Activated T-cell treated with anti-CD3 and anti-CD28 coated beads, Interleukin-2, amount 50 U/mL, for 72 hours (primary cell): ENCODE measurements around the gene PPM1M. TPM values are rescaled to one million over a fixed set of nuclear protein-coding genes. Genes with fewer than 3 reads are reported as not detected.

Experiments
- ATAC-seq, 2 donors: fragments of 150-1000 bp; cut with Tn5 transposase; replicated peaks in 1 of 2; 2 replicates each; pipeline ENCODE4 v1.10.0; 2021; ENCODE audit warnings: moderate library complexity in 2 of 2, mild to moderate bottlenecking in 1 of 2
- DNase-seq, 2 donors: peaks; one replicate each; pipeline ENCODE4 v3.0.0; 2021 to 2022; ENCODE audit warnings: mixed read lengths in 1 of 2
- H3K27ac Mint-ChIP-seq: one replicate; pipeline ENCODE4 v1.8.0; 2022; ENCODE audit warnings: mild to moderate bottlenecking, moderate library complexity, mixed read lengths
- H3K27me3 Mint-ChIP-seq: one replicate; pipeline ENCODE4 v1.8.0; 2022; ENCODE audit warnings: low read depth, mixed read lengths
- H3K36me3 Mint-ChIP-seq, 2 donors: one replicate each; pipeline ENCODE4 v1.8.0; 2022; ENCODE audit warnings: mixed read lengths in 2 of 2, mild to moderate bottlenecking in 1 of 2; ENCODE audit not compliant: insufficient read depth in 2 of 2
- H3K4me1 Mint-ChIP-seq: one replicate; pipeline ENCODE4 v1.8.0; 2022; ENCODE audit warnings: low read depth, mixed read lengths
- H3K4me3 Mint-ChIP-seq, 2 donors: one replicate each; pipeline ENCODE4 v1.8.0; 2022; ENCODE audit warnings: mild to moderate bottlenecking in 2 of 2, mixed read lengths in 2 of 2, moderate library complexity in 2 of 2
- H3K9me3 Mint-ChIP-seq, 2 donors: one replicate each; pipeline ENCODE4 v1.8.0; 2022; ENCODE audit warnings: mixed read lengths in 2 of 2
- total RNA-seq, 2 donors: library from RNA; stranded (reverse); gene quantifications; one replicate each; pipeline ENCODE4 v1.2.3, GENCODE V29; 2022

The PPM1M gene
- total RNA-seq, 2 donors from 2014 or later, result 119 to 121 TPM

GRCh38 chr3:52228751-52229291, 16.7 kb upstream of the PPM1M start:
- Mint-ChIP-seq H3K27ac (no peak overlapping the region), H3K36me3 (peaks cover 2 to 18% of the 10 kb centered on the region in 2 donors), H3K4me1 (peaks cover 61% of the 10 kb centered on the region), H3K27me3 (no peaks in the 10 kb centered on the region), H3K4me3 (no peak overlapping the region), H3K9me3 (no peaks in the 10 kb centered on the region)
- DNase-seq, result no peak
- ATAC-seq, result no peak

GRCh38 chr3:52229656-52230055, 15.9 kb upstream of the PPM1M start:
- peaks cover 2 to 18% of the 10 kb centered on the region in 2 donors for H3K36me3 Mint-ChIP-seq
- no peak overlapping the region for H3K4me3 Mint-ChIP-seq
- H3K4me1 Mint-ChIP-seq, result peaks cover 61% of the 10 kb centered on the region
- ATAC-seq, result no peak
- H3K27me3 Mint-ChIP-seq, result no peaks in the 10 kb centered on the region
- no peak for DNase-seq
- H3K9me3 Mint-ChIP-seq, result no peaks in the 10 kb centered on the region
- no peak overlapping the region for H3K27ac Mint-ChIP-seq

DNA sequence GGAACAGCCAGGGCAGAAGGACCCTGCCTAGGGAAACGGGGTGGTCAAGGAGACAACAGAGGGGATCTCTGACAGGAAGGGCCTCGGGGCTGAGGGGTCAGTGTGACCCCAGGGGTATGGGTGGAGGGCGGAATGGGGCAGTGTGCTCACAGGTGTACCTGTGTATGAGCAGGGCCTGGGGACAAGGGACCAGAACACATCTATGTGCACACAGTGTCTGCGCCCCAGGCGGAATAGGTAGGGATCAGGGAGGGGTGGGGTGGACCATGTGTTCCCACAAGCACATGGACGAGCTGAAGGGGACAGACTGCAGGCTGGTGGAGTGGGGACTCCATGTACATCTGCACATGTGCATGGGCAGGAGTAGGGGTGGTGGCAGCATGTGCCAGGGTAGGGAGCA, 15.1 kb upstream of the PPM1M start:
- peaks cover 56% of the 10 kb centered on the region for H3K4me1 Mint-ChIP-seq
- no peaks in the 10 kb centered on the region for H3K27me3 Mint-ChIP-seq
- H3K36me3 Mint-ChIP-seq, result peaks cover 2 to 18% of the 10 kb centered on the region in 2 donors
- H3K9me3 Mint-ChIP-seq, result no peaks in the 10 kb centered on the region
- no peak overlapping the region for H3K4me3 Mint-ChIP-seq
- ATAC-seq, result no peak
- H3K27ac Mint-ChIP-seq, result peak overlapping the region; percentile 79
- DNase-seq, result no peak

GRCh38 chr3:52230889-52231499, 14.6 kb upstream of the PPM1M start:
- DNase-seq (no peak), ATAC-seq (no peak)
- Mint-ChIP-seq H3K36me3 (peaks cover 2 to 18% of the 10 kb centered on the region in 2 donors), H3K27me3 (no peaks in the 10 kb centered on the region), H3K27ac (no peak overlapping the region), H3K4me1 (peaks cover 56% of the 10 kb centered on the region), H3K4me3 (no peak overlapping the region), H3K9me3 (no peaks in the 10 kb centered on the region)

GRCh38 chr3:52231502-52232278, 13.9 kb upstream of the PPM1M start:
- peaks cover 56% of the 10 kb centered on the region for H3K4me1 Mint-ChIP-seq
- peak; percentile 88 to 93 for DNase-seq

GRCh38 chr3:52232279-52233107, 13.1 kb upstream of the PPM1M start:
- Mint-ChIP-seq H3K27me3 (no peaks in the 10 kb centered on the region), H3K9me3 (no peaks in the 10 kb centered on the region), H3K4me1 (peaks cover 58% of the 10 kb centered on the region), H3K36me3 (peaks cover 2 to 18% of the 10 kb centered on the region in 2 donors), H3K27ac (peak overlapping the region; percentile 75), H3K4me3 (peak overlapping the region in 1 of 2 donors; percentile 8)
- DNase-seq (peak in 1 of 2 donors; percentile 46), ATAC-seq (peak in 1 of 2 donors; percentile 23)

More at GRCh38 chr3:52231502-52232278, 13.9 kb upstream of the PPM1M start:
- peak; percentile 84 to 85 for ATAC-seq
- Mint-ChIP-seq H3K27me3 (no peaks in the 10 kb centered on the region), H3K4me3 (peak overlapping the region; percentile 51 to 62), H3K36me3 (peaks cover 2 to 18% of the 10 kb centered on the region in 2 donors), H3K9me3 (no peaks in the 10 kb centered on the region), H3K27ac (no peak overlapping the region)

DNA sequence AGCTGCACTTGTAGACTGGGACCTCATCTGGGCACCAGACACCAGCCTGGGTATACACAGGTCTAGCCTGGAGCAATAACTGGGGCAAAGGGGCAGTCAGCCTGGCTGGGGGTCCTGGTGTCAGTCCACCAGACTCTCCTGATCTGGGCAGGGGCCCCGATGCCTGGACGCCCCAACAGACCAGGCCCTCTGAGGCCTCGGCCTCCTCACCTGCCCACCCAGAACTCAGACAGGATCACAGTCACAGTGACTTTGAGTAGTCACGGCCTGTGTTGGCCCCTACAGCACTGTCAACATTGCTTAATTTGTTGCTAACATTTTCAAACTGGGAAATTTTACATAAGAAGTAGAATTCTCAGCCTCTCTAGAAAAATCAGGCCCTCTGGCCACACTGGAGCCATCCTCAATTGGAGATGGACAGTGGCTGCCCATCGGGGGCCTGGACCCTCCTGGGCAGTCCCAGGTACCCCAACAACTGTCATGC, 12.4 kb upstream of the PPM1M start:
- Mint-ChIP-seq H3K4me1 (peaks cover 65% of the 10 kb centered on the region), H3K36me3 (peaks cover 2 to 18% of the 10 kb centered on the region in 2 donors), H3K9me3 (no peaks in the 10 kb centered on the region), H3K27ac (peak overlapping the region; percentile 75), H3K27me3 (no peaks in the 10 kb centered on the region), H3K4me3 (peak overlapping the region in 1 of 2 donors; percentile 20)
- no peak for ATAC-seq
- DNase-seq, result no peak

DNA sequence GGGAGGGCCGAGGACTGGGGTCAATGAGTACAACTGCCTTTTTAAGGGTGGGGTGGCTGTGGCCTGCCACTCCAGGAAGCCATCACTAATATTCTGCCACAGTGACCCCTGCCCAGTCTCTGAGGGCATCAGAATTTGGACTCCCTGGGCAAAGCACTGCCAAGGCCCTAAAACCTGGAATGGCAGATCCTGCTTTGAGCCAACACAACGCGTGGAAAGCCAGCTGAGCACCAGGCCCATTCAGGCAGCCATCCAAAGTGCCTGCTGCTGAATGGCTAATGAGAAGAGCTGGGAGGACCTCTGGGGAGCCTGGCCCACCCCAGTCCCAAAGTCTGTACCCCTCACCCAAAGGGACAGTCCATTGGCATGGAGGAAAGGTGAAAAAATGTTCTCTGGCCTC, 11.6 kb upstream of the PPM1M start:
- no peak overlapping the region for H3K4me3 Mint-ChIP-seq
- H3K36me3 Mint-ChIP-seq, result peaks cover 6 to 18% of the 10 kb centered on the region in 2 donors
- peak overlapping the region; percentile 75 for H3K27ac Mint-ChIP-seq
- H3K9me3 Mint-ChIP-seq, result no peaks in the 10 kb centered on the region
- no peak for DNase-seq
- peaks cover 68% of the 10 kb centered on the region for H3K4me1 Mint-ChIP-seq
- no peaks in the 10 kb centered on the region for H3K27me3 Mint-ChIP-seq
- ATAC-seq, result no peak

- Mint-ChIP-seq H3K27ac (no peak overlapping the region), H3K4me1 (peaks cover 74% of the 10 kb centered on the region), H3K9me3 (no peaks in the 10 kb centered on the region), H3K4me3 (peak overlapping the region in 1 of 2 donors; percentile 36), H3K27me3 (no peaks in the 10 kb centered on the region), H3K36me3 (peaks cover 10 to 19% of the 10 kb centered on the region in 2 donors)
- ATAC-seq, result no peak
- DNase-seq, result no peak
These were observed 10.8 kb upstream of the PPM1M start for GRCh38 chr3:52234516-52235447.

DNA sequence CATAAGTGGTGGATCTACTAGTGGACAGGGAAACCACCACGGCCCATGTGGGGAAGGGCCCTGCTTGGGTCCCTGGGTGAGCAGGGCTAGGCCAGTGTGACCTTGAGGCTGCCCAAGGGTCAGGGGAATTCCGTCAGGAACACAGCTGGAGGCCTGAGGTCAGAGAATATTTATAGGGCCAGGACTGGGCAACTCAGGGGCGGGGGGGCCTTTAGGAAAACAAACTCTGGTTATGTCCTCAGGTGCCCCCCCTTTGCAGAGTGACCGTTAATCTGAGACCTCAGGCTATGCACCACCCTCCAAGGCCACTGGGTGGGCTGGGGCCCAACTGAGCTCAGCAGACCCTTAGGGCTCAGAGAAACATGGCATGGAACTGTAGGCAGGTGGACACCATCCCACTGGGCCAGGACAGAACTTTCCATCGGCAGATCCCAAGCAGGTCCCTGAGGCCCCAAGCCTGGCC, 9.1 kb upstream of the PPM1M start:
- Mint-ChIP-seq H3K27me3 (no peaks in the 10 kb centered on the region), H3K27ac (peak overlapping the region; percentile 3), H3K36me3 (peaks cover 13 to 14% of the 10 kb centered on the region in 2 donors), H3K4me3 (peak overlapping the region; percentile 19 to 29), H3K4me1 (peaks cover 88% of the 10 kb centered on the region), H3K9me3 (no peaks in the 10 kb centered on the region)
- DNase-seq, result no peak
- ATAC-seq, result no peak

GRCh38 chr3:52237006-52237656, 8.4 kb upstream of the PPM1M start:
- H3K36me3 Mint-ChIP-seq, result peaks cover 14 to 17% of the 10 kb centered on the region in 2 donors

More at GRCh38 chr3:52237006-52237656, 8.4 kb upstream of the PPM1M start:
- no peaks in the 10 kb centered on the region for H3K9me3 Mint-ChIP-seq
- peak overlapping the region; percentile 43 for H3K27ac Mint-ChIP-seq
- ATAC-seq (no peak), DNase-seq (no peak)
- peak overlapping the region; percentile 88 to 98 for H3K4me3 Mint-ChIP-seq
- H3K4me1 Mint-ChIP-seq, result peaks cover 88% of the 10 kb centered on the region
- no peaks in the 10 kb centered on the region for H3K27me3 Mint-ChIP-seq
